Stimulated activated CD8-positive, alpha-beta memory T cell treated with anti-CD3 and anti-CD28 coated beads, Interleukin-15, amount 100 ng/mL, for 4 hours (primary cell): ENCODE data around the gene TMEM79.

Experiments used
- DNase-seq, 2 donors: peaks; one replicate each; pipeline ENCODE4 v3.0.0-alpha.2; 2020; ENCODE audit warnings: low read depth in 2 of 2

TMEM79 gene, protein sequence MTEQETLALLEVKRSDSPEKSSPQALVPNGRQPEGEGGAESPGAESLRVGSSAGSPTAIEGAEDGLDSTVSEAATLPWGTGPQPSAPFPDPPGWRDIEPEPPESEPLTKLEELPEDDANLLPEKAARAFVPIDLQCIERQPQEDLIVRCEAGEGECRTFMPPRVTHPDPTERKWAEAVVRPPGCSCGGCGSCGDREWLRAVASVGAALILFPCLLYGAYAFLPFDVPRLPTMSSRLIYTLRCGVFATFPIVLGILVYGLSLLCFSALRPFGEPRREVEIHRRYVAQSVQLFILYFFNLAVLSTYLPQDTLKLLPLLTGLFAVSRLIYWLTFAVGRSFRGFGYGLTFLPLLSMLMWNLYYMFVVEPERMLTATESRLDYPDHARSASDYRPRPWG

DNA sequence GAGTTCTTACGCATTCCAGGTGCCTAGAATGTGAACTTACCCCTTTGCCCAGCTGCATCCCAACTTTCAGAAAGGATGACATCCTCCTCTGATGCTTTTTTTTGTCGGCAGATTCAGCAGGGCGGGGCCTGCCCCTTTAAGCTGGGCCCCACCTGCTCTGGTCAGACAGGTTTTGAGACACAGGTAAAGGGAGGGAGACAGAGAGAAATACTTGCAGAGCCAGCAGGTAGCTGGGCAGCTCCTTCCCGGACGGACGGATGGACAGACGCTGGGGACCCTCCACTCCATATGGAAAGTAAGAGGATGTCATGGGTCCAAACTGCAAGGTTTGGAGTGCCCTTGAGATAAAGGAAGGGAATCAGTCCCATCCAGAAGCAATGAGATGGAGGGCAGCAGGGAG is at the start of gene TMEM79:
TMEM79 (plus strand) TSS at position 214 of the 400 bp plus-strand sequence. CDS start 902 bp downstream, outside the sequence.
- DNase-seq = no peak

- DNase-seq = no peak
These were observed 48.0 kb upstream of the TMEM79 start for GRCh38 chr1:156236164-156236563.

DNA sequence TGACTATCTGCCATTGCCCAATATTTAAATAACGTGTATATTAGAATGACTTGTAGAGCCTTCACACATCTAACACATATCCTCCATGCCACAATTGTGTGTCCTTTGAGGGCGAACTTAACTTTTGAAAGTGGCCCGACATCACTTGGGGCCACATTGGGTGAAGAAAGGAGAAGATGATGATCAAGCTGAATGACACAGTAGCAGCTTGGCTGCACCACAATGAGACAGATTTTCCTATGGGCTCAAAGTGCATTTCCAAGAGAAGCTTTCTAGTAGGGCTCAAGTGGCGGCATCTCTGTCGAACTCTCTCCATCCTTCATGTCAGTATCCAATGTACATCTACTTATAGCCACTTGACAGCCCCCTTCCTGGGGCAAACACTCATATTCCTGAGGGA is 45.9 kb upstream of the TMEM79 start:
- no peak for DNase-seq

DNA sequence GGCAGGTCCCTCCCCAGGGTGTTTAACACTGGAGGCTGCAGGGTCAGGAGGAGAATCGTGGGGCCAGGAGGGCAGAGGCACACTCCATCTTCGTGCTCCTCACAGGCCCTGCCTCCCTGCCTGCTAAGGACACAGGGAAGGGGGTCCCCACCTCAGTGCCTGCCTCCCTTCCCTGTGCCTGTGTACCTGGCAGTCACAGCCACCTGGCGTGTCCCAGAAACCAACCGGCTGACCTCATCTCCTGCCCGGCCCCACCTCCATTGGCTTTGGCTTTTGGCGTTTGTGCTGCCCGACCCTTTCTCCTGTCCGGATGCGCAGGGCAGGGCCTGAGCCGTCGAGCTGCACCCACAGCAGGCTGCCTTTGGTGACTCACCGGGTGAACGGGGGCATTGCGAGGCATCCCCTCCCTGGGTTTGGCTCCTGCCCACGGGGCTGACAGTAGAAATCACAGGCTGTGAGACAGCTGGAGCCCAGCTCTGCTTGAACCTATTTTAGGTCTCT is 42.8 kb upstream of the TMEM79 start:
- DNase-seq = no peak

- no peak for DNase-seq
These were observed 42.2 kb upstream of the TMEM79 start, which contains the start of gene BGLAP for GRCh38 chr1:156241926-156242325. Gene BGLAP (plus strand): TSS chr1:156242184. CDS start chr1:156242232, 48 bp downstream.

DNA sequence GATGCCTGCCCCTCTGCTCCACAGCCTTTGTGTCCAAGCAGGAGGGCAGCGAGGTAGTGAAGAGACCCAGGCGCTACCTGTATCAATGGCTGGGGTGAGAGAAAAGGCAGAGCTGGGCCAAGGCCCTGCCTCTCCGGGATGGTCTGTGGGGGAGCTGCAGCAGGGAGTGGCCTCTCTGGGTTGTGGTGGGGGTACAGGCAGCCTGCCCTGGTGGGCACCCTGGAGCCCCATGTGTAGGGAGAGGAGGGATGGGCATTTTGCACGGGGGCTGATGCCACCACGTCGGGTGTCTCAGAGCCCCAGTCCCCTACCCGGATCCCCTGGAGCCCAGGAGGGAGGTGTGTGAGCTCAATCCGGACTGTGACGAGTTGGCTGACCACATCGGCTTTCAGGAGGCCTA is 41.4 kb upstream of the TMEM79 start:
- no peak for DNase-seq

DNA sequence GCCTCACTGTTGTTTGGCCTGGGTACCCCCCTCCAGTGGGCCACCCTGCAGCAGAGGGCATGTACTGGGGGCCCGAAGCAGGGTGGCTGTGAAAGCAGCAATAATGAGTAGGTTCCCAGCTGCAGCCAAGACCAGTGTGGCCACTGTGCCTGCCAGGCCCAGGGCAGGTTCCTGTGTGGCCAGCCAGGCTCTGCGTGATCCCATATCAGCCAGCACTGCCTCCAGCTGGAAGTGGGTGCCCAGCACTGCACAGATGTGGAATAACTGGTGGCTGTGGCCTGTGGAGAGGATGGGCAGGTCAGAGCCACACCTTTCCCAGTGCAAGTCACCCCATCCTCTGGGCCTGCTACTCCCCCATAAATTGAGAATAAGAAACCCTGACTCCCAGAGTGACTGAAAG is 40.0 kb upstream of the TMEM79 start:
- no peak for DNase-seq

GRCh38 chr1:156244712-156245111 is 39.4 kb upstream of the TMEM79 start:
- no peak for DNase-seq

- no peak for DNase-seq
These were observed 38.5 kb upstream of the TMEM79 start for GRCh38 chr1:156245451-156246232.

- no peak for DNase-seq
These were observed 37.8 kb upstream of the TMEM79 start for GRCh38 chr1:156246241-156246780.

DNA sequence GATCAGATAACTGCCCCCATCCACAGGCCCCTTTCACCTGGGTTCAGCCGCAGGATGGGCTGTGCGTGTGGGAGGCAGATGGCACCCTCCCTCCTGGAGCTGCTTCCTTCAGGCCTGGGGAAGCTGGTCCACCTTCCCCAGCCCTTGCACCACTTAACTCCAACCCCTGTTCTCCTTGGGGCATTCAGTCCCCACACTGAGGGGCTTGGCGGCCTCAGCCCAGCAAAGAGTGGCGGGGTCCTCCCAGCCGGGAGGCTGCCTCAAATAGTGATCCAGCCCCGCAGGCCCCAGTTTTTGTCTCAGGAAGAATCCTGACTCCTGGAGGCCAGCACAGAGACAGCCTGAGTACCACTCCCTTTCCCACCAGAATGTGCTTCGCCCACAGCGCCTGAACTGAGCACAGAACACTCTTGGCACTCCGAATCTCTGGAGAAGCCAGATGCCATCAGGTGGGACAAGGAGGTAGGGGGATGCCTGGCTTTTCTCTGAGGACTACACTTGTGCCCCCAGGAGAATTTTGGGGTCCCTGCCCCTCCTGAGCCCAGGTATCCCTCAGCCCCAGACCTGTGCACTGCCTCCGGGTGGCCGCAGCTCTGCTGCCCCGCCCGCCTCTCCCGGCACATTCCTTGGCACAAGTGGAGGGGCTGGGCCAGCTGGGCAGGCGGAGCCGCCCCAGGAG is 37.2 kb upstream of the TMEM79 start:
- no peak for DNase-seq

GRCh38 chr1:156247460-156248322 is 36.4 kb upstream of the TMEM79 start, which contains the start of gene PAQR6:
Gene PAQR6 (minus strand): TSS chr1:156248056. CDS start chr1:156246731, 1,325 bp downstream.
- DNase-seq = no peak

DNA sequence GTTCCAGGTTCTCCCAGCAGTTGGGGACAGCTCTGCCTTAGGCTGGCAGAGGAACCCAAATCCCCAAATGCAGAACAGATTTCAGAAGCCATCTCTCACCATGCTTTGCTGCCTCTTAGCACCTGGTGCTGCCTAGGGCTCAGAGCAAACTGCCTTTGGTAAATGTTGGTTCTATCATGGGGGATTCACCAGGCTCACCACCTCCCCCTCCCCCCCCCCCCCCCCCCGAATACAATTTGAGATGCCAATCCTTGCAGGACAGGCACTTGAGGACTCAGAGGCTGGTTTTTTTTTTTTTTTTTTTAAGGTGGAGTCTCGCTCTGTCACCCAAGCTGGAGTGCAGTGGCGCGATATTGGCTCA is 35.8 kb upstream of the TMEM79 start:
- no peak for DNase-seq

DNA sequence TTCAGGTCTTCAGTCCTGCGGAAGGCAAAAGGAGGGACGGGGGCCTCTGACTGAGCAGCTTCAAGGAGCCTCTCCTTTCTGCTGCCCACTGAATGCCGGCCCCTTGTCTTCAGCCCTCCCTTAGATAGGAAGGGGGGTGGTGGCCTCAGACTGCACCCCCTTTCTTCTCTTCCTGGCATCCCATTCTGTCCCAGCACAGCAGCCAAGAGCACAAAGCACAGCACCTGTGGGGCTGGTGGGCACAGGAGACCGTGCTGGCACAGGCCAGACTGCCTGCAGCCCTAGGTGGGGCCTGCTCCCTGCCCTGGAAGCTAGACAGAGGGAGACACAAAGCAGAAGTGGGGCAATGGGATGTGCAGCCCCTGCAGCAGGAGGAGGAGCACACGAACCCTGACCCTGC is 34.5 kb upstream of the TMEM79 start:
- no peak for DNase-seq

- DNase-seq = no peak
These were observed 32.6 kb upstream of the TMEM79 start for GRCh38 chr1:156251527-156251926.

DNA sequence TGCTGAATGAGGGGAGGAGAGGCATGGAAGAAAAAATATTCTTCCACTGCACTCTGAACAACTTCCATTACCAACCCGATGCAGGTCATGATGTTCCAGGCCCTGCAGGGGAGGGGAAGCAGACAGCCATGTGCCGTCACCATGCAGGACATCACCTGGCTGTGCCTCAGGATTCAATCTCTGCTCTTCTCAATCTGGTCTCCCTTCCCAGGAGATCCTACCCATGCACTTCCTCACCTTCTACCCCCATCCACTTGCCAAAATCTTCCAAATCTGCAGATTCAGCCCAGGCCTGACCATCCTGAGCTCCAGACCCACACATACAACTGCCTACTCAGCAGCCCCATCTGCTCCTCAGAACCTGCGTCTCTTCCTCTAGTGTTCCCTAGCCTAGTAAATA is 30.5 kb upstream of the TMEM79 start:
- no peak for DNase-seq

- DNase-seq = no peak
These were observed 26.4 kb upstream of the TMEM79 start for GRCh38 chr1:156257711-156258110.

DNA sequence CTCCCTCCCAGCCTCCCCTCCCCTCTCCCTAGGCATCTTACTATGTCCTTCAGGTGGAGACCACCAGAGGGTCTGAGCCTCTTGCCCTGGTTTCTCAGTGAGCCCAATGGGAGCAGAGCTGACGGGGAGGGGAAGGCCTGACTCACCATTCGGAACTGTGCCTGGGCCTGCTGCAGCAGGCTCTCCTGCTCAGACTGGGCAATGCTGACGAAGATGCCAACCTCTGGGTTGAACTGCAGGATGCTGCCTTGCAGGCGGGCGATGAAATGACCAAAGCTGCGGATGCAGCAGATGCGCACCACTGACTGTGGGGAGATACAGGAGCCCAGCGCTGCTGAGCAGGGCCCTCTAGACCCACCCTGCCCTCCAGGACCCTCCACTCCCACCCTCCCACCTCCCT is 25.3 kb upstream of the TMEM79 start:
- no peak for DNase-seq

- no peak for DNase-seq
These were observed 24.3 kb upstream of the TMEM79 start for GRCh38 chr1:156259805-156260204.

DNA sequence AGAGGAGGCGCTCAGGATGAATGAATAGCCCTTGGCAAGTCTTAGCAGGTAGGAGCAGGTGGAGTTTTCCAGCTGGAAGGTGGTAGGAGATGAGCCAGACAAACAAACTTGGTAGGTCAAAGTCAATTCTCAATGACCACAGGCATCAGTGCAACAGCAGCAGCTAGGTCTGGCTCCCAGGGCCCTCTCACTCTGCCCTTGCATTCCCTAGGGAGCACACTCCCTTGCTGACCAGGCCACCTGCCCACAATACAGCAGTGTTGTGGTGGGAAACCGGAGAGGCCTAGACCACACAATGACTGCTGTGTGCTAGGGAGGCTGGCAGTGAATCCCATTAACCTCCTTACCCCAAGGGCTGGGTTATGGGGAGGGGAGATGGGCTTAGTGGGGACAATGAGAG is 23.2 kb upstream of the TMEM79 start:
- DNase-seq = no peak
